Measurements from ENCODE around the gene HTR1B. TPM values are rescaled to one million over a fixed set of nuclear protein-coding genes. Genes with fewer than 3 reads are reported as not detected.

The HTR1B gene
- total RNA-seq, 1 donor from 2014 or later = not detected

DNA sequence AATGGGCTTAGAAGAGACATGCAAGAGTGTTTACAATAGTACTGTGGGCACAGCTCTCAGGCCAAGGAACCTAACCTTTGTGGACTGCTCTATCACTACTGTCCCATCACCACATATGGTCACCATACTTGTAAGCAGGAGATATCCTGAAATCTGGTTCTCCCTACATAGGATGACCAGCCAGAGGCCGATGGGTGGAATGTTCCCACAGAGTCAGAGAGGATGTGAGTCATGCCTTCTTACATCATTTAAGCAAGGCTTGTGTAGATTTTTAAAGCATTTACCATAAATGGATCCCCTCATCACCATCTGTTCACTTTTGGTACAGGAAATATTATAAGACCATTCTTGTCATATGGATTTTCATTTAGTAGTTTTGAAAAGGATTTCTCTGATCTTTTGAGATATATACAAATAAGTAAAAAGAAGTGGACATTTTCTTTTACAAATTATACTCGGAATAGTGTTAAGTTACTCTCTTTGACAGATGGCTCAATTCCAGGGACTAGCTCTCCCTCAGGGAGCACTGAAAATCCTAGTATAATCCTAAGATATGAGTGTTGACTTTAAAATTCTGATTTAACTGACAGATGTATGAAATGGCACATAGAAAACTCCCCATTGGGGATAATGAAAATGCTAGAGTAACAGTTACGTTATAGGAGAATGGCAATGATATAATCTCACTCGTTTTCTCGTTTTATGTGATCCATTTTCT, 6.6 kb downstream of the HTR1B start:
- intact Hi-C loops (cut with micrococcal nuclease) = loop anchor here (5.0 kb wide), 1 partner anchor 1564 kb away; no protein-coding TSS in a partner anchor

DNA sequence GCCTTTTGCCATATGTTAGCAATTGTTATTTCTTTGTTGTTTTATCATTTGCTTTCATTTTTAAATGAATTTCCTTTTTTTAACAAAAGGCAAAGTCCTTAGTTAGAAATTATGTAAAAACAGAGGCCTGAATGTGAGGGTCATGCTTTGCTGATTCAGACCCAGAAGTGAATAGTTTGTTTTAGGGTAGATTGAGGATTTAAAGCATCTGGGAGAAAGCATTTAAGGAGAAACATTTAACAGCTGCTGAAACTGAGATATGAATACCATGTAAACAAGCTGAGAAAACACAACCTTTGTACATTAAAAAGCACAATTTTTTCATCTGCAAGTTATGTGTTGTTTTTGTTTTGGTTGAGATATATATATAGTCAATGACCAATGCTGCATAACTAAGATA, 8.0 kb downstream of the HTR1B start:
- intact Hi-C loops (cut with micrococcal nuclease) = loop anchor here (5.0 kb wide), 1 partner anchor 1563 kb away; no protein-coding TSS in a partner anchor

DNA sequence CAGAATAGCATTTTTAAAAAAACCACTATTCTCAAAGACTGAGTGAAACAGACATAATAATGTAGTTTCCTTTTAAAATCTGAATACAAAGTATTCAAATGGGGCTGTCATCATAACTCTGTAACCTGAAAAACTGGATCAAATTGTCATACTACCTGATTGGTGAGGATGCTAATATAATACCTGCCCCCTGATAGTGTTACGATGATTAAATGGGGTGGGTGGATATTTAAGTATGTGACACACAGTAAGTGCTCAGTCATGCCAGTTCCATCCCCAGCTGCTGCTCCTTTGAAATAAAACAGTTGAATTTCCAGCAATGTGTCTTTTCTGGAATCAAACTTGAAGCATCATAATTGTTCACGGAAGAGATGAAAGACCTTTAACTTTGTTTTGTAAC, 8.9 kb downstream of the HTR1B start:
- intact Hi-C loops (cut with micrococcal nuclease) = no loop called here

DNA sequence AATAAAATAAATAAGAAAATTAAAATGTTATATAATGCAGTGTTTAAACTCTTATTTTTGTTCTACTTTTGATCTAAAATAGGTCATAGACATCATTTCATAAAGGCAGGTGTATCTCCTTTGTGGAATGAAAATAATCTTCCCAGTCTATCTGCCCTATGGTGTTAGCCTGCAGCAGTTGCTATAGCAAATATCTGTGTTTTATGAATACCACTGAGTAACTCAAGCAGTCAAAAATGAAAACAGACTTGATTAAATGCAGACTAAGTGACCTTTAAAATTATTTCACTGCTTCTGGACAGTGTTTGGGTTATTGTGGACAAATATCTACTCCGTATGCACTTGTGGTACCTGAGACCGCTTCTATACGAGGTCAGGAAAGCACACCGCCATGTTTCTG, 11.8 kb downstream of the HTR1B start:
- intact Hi-C loops (cut with micrococcal nuclease) = no loop called here

DNA sequence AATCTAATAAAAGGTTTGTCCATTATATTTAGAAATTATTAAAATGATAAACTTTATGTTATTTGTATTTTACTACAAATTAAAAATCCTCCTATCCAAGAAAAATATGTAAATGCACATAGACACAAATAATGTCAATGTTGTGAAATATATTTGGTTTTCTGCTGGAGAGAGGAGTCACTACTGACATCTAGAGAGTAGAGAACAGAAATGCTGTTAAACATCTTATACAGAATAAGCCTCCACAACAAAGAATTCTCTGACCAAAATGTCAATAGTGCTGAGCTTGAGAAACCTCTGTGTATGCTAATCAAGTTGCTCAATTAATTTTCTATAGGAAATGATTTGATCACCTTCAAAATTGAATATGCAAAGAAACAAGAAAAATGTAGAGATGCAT, 12.4 kb downstream of the HTR1B start:
- intact Hi-C loops (cut with micrococcal nuclease) = no loop called here

DNA sequence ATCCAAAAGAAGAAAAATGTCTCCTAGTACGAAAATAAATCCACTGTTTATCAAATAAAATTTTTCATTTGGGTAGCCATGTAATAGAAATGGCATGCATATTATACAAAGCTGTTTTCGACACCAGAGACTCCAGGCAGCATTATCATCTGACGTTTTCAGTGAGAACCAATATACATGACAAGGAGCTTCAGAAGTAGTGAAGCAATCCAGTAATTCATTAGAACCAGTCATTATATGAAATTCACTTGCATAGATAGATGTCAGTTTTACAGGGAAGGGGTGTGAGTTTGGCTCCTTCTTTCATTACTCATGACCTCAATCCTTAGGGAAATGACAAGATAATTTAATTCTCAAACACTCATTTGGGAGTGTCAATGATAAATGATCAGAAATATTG, 14.7 kb downstream of the HTR1B start:
- intact Hi-C loops (cut with micrococcal nuclease) = no loop called here

DNA sequence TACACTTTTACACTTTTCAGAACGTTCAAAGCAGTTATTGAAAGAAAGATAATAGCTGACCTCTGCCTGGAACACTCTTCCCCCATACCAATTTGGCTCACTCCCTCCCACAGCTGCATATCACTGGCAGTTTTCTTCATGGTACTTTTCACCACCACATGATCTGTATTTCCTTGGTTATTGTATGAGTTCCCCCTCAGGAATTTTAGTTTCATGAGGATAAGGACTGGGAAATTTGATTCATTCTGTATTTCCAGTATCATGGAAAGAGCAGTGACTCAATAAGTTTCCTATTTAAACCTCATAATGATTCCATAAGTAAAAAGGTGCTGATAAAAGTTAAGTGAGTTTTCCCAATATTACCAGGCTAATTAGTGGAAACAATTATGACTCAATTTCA, 16.0 kb downstream of the HTR1B start:
- intact Hi-C loops (cut with micrococcal nuclease) = no loop called here

DNA sequence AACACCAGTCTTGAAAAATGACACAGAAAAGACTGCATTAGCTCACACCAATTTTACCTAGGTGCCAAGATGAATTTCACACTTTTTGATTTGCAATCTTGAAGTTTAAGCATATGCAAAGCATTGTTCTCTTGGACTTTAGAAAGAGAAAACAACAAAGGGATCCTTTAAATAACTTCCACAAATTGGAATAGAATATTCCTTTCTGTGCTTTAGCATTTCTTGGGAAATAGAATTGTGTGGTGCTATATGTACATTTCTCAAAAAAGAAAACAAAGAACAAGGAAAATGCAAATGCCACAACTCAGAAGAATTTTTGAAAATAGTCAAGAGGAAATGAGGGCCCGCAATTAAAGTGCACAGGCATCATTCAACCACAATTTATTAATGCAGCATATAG, 17.0 kb downstream of the HTR1B start:
- intact Hi-C loops (cut with micrococcal nuclease) = no loop called here

DNA sequence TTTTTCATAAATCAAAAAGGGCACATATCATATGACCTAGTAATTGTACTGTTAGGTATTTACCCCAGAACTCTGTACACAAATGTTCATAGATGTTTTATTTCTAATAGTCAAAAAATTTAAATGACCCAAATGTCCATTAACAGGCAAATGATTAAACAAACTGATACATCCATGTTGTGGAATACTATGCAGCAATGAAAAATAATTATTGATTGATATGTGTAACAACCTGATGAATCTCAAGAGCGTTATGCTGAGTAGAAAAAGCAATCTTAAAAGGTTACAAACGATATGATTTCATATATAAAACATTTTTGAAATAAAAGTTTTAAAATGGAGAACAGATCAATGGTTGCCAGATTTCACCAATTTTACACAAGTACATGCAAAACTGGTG, 18.1 kb downstream of the HTR1B start:
- intact Hi-C loops (cut with micrococcal nuclease) = no loop called here

DNA sequence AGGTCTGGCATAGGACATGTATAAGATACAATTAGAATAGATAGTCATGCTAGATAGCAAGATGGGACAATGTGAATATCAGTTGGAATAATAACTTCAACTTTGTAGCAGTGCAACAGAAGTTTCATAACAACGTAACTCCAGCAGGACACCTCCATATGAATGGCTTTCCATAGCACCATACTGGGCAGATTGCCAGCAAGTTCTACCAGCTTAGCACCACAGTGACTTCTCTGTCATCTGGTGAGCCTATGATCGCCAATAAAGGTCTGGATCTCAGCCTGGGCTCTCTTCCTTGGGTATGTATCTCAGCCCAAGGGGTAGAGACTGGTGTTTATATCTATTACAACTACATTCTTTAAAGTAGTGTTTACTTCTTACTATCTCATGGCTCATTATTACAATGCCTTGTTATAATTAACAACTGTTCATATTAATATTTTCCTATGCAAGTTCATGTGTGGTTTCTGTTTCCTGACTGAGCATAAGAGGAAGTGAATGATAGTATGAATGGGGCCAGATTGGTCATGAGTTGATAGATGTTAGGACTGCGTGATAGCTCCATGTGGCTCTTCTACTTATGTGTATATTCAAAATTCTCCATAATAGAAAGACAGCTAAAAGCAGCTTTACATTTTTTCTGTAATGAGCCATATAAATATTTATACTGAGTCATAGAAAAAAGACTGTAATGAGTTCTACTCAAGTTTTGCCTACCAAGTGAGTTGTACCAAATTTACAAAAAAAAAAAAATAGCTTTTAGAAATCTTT, 22.9 kb downstream of the HTR1B start:
- intact Hi-C loops (cut with micrococcal nuclease) = no loop called here

DNA sequence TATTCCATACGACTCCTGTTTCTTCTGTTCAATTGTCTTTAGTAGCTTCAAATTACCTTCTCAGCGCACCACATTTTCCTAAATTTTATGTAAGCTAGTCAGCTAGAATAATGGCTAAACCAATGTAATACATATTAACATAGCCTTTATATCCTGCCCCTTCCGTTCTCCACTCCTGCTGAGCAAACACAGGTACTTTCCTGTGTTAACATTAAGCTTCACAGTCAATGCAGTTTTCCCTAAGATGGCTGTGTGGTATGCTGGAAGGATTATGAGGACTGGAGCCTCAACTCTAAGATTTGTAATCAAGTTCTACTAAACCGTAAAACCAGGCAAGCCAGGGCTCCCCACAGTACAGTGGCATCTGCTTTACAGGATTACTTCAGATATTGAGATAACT, 29.4 kb downstream of the HTR1B start:
- intact Hi-C loops (cut with micrococcal nuclease) = no loop called here

DNA sequence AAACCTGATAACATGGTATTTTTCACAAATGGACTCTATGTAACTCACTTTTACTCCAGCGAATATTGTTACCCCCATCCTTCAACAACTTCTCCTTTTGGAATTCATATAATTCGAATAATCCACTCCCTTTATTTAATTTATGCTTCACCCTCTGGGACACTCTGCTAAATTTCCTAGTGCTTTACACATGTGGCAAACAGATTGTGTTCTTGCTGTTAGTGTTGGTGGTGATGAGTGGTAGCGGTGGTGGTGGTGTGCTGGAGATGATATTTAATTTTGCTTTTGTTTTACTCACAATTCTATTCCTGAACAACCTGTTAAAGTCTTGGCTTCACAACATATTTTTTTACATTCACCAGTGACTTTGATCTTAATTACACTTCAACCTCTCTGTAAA, 32.8 kb downstream of the HTR1B start:
- intact Hi-C loops (cut with micrococcal nuclease) = no loop called here

DNA sequence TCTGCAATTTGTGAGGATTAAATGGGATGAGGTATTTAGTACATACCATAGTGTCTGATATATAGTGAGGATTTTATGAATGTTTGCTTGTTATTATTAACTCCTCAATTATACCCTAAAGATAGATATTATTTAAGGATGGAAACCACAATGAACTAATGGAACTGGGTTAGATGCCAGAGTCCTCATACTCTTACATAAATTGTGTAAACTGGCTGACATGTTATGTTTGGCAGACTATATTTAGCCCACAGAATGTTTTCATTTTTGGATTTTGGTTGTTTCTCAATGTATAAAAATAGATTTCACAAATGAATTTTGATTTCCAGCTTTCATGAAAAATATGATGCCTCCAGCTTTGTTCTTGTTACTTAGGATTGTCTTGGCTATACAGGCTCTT, 37.6 kb downstream of the HTR1B start:
- intact Hi-C loops (cut with micrococcal nuclease) = no loop called here

DNA sequence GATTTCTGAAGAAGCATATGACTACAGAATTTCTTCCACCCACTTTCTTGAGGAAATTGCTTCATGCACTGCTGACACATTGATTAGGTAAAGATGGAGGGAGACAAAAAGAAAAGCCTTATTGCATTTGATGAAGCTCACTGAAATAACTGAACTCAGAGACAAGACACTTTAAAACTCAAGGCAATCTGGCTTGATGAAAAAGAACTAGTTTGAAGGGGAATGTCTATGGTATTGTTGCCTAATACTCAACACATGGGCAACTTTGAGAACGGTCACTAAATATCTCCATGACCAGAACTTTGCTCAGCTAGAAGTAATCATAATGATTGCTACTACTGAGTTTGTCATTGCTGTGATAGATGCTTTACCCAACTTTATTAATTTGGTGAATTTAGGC, 38.1 kb downstream of the HTR1B start:
- intact Hi-C loops (cut with micrococcal nuclease) = no loop called here

DNA sequence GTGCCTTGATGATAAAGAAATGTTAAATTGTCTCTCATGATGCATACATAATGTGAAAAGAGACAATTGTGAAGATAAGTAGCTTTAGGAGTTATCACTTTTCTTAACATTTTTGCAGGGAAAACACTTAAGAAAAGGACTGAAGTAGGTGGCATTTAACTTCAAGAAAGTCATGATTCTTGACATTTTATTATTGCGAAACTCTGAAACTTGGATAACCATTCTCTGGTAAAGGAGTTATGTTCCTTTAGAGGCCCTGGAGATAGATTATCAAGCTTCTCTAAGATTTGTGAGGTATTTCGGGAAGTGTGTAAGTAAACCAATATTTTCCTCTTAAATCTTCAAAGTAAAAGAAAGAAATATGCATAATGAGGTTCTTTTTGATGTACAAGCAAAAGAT, 38.5 kb downstream of the HTR1B start:
- intact Hi-C loops (cut with micrococcal nuclease) = no loop called here

DNA sequence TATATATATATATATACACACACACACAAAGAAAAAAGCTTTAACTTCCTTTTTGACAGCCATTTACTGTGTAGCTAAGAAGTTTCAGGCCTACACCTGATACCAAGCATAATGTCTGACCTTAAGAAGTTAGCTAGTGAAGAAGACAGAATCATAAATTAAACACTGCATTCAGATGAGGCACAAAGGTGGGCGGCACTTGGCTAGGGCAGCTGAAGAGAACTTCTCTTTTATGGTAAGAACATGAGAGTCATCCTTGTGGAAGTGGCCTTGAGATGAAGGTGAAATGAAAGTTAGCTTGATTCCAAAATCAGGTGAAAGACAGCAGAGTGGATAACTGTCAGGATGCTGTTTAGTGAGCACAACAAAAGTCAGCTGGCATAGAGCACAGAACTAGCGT, 46.5 kb downstream of the HTR1B start:
- intact Hi-C loops (cut with micrococcal nuclease) = no loop called here

DNA sequence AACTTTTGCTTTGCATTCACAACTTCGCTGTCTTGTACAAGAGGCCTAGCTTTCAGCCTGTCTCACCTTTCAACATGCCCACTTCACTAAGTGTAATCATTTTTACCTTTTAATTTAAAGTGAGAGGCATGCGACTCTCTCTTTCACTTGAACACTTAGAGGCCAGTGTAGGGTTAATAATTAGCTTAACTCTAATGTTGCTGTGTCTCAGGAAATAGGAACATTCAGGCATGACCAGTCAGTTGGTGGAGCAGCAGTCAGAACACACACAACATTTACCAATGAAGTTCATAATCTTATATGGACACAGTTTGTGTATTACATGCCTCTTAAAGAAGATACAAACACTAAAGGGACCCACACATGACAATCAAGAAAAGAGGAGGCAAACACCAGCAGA, 47.6 kb downstream of the HTR1B start:
- intact Hi-C loops (cut with micrococcal nuclease) = no loop called here

Other genes with a start within 250 kb of the HTR1B start
- not detected in 2 replicates for gene MEI4, start 189.5 kb upstream of the HTR1B start, total RNA-seq

Data from T-helper 1 cell treated with Interleukin-12 subunit alpha and Interleukin-12 subunit beta and Interleukin-4 antibody, amounts not matched to agents 30 ng/mL and 1 ng/mL, for 36 hours (primary cell).